COLO829 (cell line): ENCODE measurements around the gene ZBTB7C.

Experiments used
- DNase-seq: peaks from one replicate; pipeline ENCODE4 v3.0.0; 2012; ENCODE audit warnings: low spot score

ZBTB7C gene

DNA sequence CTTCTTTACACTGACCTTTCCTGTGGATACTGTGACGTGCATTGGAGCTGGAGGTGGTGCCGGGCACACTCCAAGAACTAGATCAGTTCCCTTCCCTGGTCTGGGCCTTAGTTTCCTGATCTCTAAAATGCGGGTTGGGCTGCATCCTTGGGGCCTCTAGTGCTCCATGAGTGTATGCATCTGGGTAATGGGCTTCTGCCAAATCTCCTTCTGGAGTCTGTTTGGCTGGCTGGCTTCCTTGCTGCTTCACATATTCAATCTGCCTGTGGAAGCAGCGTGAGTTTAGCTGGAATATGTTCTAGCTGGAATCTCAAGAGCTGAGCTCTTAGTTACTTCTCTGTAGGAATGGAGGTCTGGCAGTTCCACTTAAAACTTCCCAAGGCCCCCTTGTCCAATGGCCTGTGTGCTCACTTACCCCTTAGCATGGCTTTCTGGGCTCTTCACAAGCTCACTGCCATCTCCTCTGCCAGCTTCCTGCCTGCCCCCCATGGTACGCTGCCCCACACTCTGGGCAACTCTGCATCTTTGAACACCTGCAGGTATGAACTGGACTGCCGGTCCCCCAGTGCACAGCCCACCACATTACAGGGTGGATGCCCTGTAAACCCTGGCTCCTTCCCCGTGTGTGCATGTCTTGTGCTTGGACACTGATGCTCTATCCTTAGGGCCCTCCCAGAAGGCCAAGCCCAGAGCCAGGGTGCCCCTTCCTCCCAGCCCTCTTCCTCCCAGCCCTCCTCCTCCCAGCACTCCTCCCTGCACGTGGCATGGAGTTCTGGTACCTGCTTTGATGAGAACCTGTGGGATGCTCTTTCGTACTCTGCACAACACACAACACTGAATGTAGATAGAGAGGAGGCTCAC lies 375.2 kb downstream of the ZBTB7C start:
- DNase-seq: no peak

DNA sequence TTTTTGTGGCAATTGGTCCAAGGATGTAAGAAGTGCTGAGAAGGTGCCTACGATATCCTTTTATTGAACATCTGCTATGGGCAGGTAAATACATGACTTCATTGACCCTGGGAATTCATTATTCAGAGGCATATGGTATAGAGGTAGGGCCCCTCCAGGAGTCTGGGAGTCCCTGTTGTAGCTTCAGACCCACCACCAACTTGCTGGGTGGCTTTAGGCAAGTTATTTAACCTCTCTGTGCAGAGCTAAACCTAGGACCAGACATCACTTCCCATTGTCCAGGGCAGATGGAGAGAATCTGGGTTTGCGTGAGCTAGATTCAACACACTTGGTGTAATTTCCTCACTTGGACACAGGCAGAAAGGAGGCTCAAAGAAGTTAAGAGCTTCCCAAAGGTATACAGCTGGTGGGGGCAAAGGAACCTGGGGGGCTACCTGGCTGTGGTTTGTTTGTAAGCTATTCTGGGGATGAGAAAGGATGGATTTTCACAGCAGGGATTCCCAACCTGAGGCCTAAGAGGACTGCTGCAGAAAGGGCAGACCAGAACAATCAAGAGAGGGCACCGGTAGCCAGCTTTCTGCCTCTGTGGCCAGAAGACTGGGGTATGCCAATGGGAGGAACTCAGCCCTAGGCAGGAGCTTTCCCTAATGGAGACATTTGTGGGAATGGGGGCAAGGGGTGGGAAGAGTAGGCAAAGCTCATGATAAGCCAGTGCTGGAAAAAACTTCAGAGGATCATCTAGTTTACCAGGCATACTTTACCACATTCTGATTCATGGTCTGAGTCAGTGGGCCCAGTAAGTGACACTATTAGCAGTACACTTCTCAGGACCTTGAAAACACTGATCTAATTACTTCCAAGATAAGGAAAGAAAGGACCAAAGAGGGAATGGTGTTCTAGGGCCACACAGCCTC lies 376.1 kb downstream of the ZBTB7C start:
- no peak for DNase-seq

DNA sequence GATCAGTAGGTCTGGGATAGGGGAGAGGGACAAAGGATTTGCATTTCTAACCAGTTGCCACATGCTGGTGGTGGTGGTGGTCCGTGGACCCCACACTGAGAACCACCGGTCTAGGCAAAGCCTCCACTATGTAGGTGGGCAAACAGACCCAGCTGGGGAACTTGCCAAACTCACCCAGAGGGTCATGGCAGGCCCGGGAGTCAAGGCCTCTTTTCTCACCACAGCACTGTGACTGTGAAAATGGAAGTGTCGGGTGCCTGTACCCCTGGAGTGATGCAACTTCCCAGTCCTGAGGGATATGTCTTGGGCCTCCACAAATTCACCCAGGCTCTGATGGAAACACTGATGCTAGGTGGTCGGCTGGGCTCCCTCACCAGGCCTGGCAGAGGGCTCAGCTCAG lies 377.5 kb downstream of the ZBTB7C start:
- DNase-seq: no peak

DNA sequence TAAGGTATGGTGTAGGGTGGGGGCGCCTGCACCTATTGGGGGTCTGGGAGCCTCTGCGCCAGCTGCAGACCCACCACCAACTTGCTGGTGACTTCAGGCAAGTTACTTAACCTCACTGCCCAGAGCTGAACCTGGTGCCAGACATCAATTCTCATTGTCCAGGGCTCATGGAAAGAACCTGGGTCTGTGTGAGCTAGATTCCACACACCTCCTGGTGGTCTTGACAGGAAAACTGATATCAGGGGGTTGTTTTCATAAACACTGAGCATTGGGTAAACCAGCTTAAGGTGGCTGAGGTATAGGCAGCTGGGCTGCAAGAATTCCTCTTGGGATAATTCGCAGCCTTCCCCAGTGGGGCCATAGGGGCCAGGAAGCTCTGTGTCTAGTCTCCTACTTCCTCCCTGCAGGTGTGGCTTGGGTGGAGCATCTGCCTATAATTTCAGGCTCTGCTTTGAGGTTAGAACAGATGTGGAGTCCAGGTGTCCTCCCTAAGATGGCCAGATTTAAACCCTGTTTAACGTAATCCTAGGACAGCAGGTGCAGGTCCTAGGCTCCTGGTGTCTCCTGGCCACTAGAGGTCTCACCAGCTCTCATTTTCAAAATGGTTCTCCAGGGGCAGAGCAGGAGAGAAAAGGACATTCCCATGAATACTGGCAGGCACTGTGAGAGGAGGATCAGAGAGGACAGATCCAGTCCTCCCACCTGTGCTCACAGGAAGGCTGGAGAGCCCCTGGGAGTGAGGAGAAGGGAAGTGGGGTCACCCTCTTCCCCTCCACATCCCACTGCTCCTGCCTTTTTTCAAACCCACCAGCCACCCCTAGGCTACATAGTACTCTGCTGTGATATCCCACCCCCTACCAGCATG lies 378.3 kb downstream of the ZBTB7C start:
- peak; percentile 28 for DNase-seq

DNA sequence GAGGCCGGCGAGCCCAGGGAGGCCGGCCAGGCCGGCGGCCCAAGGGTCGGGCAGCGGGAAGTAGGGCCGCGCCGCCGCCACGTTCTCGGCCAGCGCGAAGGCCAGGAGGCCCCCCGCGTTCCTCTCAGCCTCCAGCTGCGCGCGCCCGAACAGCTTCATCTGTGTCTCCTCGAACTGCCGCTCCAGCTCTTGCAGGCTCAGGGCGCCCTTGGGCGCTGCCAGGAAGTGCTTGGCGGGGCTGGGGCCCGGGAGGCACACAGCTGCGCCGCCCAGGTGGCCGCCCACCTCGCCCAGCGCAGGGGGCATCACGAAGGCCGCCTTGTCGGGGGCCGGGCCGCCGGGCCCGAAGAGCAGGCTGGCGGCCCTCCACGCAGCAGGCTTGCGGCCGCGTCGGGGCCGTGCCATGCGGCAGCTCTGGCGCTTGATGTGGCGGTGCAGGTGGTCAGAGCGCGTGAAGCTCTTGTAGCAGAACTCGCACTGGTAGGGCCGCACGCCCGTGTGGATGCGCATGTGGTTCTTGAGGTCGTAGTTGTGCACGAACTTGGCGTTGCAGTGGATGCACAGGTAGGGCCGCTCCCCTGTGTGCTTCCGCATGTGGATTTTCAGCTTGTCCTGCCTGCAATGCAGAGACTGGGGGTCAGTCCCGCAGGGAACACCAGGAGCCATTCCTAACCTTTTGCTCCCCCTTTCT lies 379.7 kb downstream of the ZBTB7C start:
- DNase-seq: no peak

DNA sequence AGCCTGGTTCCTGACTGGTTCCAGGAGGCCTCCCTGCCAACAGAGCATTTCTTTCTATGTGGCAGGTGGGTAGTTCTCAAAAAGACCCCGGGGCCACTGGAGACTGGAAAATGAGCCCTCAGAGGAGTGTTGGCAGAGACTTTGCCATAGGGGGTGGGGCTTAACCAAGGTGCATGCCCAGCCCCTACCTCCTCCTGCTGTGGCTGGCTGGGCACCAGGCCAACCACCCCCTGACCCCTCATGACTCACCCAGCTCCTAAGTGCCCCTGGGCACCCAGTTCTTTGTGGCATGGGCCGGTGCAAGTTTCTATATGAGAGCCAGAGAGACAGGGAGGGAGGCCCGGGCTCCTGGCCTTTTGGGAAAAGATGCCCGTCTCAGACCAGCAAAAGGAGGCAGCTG lies 380.5 kb downstream of the ZBTB7C start:
- no peak for DNase-seq

DNA sequence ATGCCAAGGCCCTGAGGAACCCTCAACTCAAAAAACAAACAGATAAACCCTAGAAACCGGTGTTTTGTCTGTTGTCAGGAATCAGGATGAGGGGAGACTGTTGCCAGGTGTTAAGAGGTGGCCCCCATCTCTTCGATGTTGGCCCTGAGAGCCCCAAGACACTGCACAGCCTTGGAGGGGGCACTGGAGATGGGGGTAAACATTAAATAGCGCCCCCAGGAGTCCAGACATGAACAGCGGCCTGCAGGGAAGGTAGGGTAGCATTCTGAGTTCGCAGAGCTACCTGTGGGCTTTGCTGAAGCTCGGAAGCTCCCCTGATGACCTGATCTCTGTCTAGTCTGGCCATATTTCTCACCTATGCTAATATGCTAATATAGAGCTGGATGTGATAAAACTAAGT lies 381.1 kb downstream of the ZBTB7C start:
- DNase-seq: no peak

DNA sequence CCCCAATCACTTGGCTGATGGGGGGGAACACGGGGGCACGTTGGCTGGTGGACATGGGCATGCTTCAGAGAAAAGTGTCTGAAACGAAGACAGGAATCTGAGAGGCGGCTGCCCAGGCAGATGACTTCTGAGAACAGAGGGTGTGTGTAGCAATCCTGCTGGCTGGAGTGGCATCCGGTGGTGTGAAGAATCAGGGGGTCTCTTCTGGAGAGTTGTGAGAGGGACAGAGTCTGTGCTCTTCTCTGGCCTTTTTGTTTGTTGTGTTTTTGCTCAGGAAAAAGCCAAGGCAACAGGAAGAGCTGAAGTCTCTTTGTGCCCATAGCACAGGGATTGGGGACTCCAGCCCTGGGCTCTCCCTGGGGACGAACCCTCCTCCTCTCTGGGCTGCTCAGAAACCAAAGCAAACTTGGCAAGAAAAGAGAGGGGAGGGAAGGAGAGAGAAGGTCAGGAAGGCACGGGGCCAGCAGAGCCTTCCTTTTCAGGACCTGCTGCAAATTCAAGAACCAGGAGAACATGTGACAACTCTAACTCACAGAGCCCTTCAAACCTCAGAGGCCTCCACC lies 381.7 kb downstream of the ZBTB7C start:
- peak; percentile 45 for DNase-seq

DNA sequence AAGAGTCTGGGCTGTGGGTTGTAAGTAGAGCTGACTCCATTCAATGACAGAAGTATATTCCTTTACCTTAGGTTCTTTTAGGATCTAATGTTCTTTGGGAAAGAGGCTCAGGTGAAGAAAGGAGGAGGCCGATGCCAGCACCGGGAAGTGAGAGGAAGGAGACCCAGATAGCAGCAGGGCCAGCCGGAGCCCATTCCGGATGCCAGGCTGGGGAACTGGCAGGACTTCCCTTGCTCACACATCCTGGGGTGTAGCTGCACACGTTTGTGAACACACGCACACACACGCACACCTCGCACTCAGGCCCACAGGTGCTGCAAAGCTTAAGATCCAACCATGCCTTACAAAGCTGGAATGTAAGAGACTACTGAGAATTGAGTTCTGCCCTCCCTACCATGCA lies 383.0 kb downstream of the ZBTB7C start:
- DNase-seq: no peak

DNA sequence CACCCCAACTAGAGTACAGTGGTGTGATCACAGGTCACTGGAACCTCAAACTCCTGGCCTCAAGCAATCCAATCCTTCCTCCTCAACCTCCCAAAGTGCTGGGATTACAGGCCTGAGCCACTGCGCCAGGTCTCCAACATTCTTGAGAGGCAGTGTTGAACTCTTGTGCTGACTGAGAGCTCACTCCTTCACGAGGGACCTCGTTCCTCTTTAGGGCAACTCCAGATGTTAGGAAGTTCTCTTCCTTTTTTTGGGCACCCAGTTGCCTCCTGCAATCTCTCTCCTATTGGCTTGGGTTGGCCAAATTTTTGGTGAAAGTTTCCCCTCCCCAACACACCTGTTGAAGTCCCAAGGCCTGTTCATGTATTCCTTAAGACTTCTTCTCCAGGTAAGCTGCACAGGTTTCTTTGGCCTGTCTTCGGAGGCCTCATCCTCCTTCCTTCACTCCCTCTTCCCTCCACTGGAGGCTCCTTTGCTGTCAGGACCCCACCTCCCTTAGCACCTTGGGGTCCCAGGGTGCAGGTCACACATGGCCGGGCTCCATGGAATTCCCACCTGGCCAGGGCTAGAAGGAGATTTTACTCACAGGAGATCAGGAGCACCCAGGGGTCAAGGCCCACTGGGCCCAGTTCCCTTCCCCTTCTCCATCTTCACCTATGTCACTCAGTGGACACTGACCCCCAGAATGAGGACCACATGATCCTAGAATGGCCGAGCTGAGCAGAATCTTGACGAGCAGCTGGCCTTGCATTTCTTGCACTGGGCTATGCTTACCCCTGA lies 384.1 kb downstream of the ZBTB7C start:
- no peak for DNase-seq

DNA sequence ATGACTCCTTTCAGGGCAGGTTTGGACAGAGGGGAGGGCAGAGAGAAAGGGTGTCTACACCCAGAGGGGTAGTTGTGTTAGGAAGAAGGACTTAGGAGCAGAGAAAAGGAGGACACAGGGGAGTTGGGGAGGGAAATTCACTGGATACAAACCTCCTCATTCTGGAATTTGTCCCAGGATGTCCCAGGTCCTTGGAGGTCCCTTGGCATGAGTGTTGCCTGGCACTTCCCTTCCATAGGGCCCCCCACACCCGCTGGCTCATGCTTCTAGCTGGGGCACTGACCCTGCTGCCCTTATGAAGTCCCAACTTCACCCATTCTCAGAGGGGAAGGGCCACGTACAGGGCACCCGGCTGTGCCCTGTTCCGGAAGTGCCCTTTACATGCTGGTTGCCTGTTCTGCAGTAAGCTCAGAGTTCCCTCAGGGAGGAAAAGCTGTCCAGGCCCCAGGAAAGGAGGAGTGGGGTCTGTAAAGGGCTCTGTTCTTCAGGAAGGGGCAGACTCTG lies 385.1 kb downstream of the ZBTB7C start:
- no peak for DNase-seq

DNA sequence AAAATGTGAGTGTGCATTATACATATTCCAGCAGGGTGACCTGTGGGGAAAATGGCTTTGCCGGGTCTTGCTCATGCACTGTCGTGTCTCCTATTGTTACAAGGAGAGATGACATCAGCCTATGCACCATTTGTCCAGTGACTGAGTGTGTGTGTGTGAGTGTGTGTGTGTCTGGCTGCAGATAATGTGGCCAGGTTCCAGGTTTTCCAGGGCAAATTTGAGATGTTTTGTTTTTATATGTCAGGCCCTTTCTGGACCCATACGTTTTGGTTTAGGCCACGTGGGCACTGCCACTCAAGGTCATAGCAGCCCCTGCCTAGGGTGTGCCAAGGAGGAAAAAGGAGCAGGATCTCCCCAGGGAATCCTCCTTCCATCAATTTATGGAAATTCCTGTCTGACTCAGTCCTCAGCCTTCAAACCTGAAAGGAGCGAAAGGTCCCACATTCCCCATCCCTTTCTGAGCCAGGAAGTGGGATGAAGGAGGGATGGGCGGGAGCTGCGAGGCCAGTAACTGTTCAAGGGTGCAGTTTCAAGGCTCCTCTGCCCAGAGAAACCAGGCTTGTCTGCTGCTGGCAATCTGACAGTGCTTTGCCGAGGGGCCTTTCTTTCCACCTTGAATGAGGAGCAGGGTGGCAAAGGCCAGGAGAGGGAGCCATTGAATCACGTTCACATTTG lies 385.7 kb downstream of the ZBTB7C start:
- peak; percentile 41 for DNase-seq

DNA sequence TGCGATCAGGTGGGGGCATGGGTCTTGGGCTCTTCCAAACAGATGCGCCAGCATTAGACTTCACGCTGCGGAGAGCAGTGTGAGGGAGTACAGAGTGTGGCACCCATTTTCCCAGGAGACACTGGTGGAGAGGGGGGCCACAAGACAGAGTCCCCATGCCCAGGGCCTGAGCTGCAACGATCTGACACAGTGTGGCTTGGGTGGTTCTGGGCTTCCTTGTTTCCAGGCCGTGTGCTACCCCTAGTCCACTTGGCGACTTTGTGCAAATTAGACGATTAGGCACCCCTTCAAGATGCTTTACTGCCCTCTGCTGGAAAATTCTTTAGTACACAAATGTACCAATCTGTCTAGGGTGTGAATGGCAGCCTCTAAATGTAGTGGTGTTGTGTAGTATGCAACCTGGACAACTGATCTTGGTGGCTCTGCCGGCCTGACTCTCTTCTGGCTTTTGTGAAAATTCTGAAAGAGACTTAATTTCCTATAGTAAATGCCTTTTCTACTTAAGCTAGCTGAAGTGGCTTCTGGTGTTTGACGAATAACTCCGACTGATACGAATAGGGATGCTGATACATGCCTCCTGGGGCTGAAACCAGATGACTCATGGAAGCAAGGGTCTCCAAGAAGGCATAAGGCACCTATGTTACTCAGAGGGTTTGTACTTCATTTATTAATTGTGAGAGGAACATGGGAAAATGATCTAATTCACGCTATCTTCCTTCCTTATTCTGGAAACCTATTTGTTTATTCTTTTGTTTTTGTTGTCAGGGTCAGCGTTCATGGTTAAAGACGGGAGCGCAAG lies 386.5 kb downstream of the ZBTB7C start:
- peak; percentile 71 for DNase-seq

DNA sequence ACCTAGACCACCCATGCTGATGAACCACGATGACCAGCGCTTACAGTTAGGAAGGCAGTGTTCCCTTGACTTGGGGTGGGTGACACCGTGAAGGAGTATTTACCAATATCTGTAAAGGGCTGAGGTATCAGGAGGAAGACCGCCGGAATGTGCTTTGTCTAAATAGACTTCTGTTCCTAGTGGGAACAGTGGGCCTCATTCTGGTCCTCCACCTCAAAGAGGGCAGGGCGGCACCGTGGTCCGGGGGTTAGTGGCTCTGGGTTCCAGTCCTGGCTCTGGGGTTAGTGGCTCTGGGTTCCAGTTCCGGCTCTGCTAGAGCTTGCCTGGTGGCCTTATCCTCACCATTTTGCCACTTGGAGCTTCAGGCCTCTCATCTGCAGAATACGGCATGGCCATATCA lies 387.2 kb downstream of the ZBTB7C start:
- no peak for DNase-seq

DNA sequence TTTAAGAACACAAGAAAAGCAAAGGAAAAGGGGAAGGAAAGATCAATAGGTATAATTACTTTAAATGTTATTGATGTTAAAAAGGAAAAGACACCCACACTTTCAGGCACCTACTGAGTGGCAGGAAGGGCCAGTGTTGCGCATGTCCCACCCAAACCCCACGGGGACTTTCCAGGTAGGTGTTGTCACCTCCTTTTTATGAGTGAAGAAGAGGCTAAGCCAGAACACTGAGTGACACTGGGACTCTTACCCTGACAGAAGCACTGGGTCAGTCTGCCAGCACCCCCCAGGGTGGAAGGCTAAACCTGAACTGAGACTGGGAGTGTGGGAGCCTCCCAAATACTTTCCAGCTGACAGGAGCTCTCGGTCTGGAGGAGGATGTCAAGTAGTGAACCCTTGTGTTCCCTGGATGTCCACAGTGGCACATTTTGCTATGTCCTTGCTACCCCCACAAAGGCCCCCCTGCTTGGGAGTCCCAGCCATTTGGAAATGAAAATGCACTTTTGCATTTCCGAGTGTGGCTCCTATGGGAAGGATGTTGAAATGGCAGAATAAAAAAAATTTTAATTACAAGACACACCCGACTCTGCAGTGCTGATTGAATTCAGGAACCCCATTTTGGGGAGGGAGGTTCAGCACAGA lies 387.8 kb downstream of the ZBTB7C start:
- no peak for DNase-seq

DNA sequence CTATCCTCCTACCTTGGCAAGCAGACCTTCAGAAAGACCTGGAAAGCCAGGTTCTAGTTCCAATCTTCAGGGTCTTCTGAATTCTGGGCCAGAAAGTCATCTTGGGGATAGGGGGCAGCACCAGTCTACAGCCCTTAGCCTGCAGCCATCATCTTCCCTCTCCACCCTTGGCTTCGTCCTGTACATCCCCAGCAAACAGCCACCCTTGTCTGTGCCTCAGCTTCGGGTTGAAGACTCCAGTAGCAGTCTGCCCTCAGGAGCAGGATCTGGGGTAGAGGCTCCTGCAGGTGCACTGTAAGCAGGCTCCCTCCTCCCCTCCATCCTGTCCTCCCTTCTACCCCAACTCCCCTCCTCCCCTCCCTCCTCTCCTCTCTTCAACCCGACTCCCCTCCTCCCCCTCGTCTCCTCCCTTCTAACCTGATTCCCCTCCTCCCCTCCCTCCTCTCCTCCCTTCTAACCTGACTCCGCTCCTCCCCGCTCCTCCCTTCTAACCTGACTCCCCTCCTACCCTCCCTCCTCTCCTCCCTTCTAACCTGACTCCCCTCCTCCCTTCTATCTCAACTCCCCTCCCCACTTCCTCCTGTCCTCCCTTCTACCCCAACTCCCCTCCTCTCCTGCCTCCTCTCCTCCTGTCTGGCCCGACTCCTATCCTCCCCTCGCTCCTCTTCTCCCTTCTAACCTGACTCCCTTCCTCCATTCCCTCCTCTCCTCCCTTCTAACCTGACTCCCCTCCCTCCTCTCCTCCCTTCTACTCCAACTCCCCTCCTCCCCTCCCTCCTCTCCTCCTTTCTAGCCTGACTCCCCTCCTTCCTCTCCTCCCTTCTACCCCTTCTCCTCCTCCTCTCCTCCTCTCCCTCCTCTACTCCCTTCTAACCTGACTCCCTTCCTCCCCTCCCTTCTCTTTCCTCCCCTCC lies 388.6 kb downstream of the ZBTB7C start:
- no peak for DNase-seq
